Measurements from ENCODE around the gene SHISA6.
A peak's percentile ranks its signal among the peaks of the same experiment; 100 is the strongest.

SHISA6 gene

DNA sequence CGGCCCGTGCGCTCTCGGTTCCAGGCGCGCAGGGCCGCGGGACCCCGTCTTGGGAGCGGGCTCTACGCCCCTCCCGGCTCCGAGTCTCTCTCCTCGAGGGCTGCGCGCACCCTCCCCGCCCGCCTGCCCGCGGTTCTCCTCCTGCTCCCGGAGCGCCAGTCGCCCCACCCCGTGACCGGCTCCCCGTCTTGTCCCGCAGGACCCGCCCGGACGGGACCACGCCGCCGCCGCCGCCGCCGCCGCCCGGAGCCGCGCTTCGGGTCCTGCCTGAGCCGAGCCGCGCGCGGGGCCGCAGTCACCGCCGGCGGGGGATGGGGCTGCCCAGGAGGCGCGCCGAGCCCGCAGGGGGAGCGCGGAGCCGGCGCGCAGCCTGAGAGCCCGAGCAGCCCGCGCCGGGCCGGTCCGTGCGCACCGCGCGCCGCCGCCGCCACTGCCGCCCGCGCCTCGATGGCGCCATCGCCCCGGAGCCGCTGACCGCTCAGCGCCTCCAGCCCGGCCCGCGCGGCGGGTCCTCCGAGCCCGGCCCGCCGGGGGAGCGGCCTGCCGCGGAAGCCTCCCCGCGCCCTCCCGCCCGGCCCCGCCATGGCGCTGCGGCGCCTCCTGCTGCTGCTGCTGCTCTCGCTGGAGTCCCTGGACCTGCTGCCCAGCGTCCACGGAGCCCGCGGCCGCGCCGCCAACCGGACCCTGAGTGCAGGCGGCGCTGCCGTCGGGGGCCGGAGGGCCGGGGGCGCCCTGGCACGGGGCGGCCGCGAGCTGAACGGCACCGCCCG is at the start of gene SHISA6:
Gene SHISA6 (plus strand): TSS at position 373 of the 770 bp plus-strand sequence.
- H3K9me3 Mint-ChIP-seq = no peaks in the 10 kb centered on the region
- DNase-seq = no peak
- H3K27ac Mint-ChIP-seq = peak within 1 kb of the TSS; percentile 62
- CTCF ChIA-PET = no interaction called here
- H3K27me3 Mint-ChIP-seq = peaks cover 44% of the 10 kb centered on the region
- H3K36me3 Mint-ChIP-seq = no peaks in the 10 kb centered on the region
- H3K4me3 Mint-ChIP-seq = no peak within 1 kb of the TSS
- H3K4me1 Mint-ChIP-seq = no peaks in the 10 kb centered on the region

DNA sequence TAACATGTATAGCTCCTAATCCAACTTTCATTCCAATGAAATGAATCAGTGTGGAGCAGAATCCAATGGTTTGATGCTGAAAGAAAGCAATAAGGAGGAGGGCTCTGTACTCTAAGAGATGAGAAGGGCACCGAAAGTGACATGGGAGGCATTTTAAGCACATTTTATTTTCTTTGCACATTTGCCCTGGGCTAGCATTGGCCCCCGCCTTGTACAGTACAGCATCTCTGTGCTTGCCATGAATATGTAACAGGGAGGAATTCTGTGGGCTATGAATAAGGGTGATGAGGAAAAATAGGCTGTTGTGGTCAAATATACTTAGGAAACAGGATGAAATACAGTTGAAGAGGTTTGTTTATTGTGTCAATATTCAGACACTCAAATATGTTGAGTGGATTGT is 45.2 kb upstream of the SHISA6 start:
- Mint-ChIP-seq H3K27ac (no peak overlapping the region), H3K36me3 (no peaks in the 10 kb centered on the region), H3K9me3 (peaks cover 7% of the 10 kb centered on the region), H3K4me3 (no peak overlapping the region), H3K27me3 (no peaks in the 10 kb centered on the region), H3K4me1 (no peaks in the 10 kb centered on the region)
- DNase-seq = no peak
- CTCF ChIA-PET = no interaction called here

DNA sequence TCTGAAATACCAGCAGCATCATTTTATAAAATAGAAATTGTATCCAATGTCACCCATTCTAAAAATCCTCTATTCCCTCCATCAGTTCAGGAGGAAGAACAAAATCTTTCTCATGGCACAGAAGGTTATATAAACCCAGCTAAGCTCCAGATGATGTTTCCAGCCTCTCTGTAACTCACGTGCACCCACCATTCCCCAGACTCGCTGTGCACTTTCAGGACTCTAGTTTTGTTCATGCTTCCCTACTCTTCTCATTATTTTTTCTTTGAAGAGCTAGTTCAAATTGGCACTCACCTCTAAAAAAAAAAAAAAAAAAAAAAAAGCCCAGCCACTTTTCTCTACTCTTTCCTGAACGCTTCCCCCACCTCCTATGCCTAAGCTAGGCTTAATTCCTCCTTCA is 36.0 kb upstream of the SHISA6 start:
- no peaks in the 10 kb centered on the region for H3K4me1 Mint-ChIP-seq
- no peak for DNase-seq
- no peaks in the 10 kb centered on the region for H3K36me3 Mint-ChIP-seq
- no peaks in the 10 kb centered on the region for H3K27me3 Mint-ChIP-seq
- no peak overlapping the region for H3K4me3 Mint-ChIP-seq
- no peak overlapping the region for H3K27ac Mint-ChIP-seq
- CTCF ChIA-PET = no interaction called here
- peaks cover 28% of the 10 kb centered on the region for H3K9me3 Mint-ChIP-seq

DNA sequence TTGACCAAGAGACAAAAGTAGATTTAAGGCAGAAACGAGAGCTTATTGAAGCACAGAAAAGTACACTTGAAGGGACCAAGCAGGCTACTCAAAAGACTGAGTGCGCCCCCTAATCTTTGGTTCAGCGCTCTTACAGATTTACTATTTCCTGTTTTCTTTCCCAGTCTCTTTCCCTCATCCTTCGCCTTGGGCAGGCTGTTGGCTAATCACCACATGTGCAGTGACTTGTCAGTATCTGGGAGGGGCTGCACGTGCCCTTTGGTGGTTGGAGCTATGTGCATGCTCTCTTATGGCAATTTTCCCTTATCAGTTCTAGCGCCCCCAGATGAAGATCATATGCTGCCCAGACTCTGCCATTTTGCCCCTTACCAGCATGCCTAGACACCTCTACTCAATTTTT is 35.4 kb upstream of the SHISA6 start:
- Mint-ChIP-seq H3K36me3 (no peaks in the 10 kb centered on the region), H3K4me1 (no peaks in the 10 kb centered on the region), H3K27me3 (no peaks in the 10 kb centered on the region), H3K9me3 (peaks cover 33% of the 10 kb centered on the region), H3K4me3 (no peak overlapping the region), H3K27ac (no peak overlapping the region)
- DNase-seq = no peak
- CTCF ChIA-PET = no interaction called here

DNA sequence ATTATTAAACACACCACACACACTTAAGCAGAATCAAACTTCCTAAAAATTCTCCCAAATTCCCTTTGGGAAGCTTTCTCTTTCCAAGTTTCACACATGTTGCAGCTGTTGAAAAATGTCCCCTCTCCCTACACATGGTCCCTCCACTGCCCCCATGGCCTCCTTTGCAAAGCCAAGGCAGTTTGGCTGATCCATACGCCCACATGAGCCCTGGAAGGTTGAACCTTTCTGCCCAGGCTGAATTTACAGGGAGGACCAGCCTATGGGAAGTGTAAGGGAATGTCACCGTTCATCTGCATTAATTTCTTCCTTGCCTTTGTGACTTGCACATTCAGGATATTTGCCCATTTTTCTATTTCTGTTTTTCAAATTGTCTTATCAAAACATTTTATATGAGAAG is 31.1 kb upstream of the SHISA6 start:
- Mint-ChIP-seq H3K9me3 (peaks cover 37% of the 10 kb centered on the region), H3K27me3 (no peaks in the 10 kb centered on the region), H3K4me3 (no peak overlapping the region), H3K4me1 (no peaks in the 10 kb centered on the region), H3K36me3 (no peaks in the 10 kb centered on the region), H3K27ac (no peak overlapping the region)
- CTCF ChIA-PET = no interaction called here
- no peak for DNase-seq

DNA sequence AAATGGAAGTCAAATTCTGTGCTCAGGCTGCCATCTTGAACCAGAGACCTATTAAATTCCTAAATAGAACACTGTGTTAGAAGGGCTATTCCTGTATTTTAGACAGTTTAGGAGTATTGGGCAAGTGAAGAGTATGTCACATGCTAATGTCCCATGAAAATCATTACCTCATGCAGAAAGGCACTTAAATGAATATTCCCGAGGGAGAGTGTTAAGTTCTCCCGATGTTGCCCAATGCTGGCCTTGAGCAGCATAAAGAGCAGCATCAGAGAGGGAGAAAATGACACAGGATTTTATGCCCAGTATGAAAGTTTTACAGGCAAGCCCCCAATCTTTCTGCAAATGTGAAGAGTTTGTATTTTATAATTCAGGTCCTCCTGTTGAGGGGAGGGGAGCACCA is 28.2 kb upstream of the SHISA6 start:
- Mint-ChIP-seq H3K36me3 (no peaks in the 10 kb centered on the region), H3K4me1 (no peaks in the 10 kb centered on the region), H3K27me3 (no peaks in the 10 kb centered on the region), H3K4me3 (no peak overlapping the region), H3K27ac (no peak overlapping the region), H3K9me3 (peaks cover 30% of the 10 kb centered on the region)
- no peak for DNase-seq
- CTCF ChIA-PET = no interaction called here

DNA sequence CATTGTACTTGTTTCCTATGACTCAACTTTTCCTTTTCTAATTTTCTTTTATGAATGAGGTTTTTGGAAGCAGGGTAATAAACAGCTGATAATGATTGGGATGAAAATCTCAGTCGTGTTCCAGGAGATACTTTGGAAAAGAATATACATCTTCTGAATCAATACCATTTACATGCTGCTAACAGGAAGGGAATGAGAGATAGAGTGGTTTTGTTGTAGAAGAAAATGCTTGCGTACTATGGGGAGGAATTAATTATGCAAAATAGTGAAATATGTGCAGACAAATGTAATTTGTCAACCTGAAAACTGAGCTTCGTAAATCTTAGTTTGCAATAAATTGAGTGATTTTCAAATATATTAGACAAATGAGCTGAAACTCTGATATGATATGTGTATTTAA is 24.0 kb upstream of the SHISA6 start:
- DNase-seq = no peak
- no peak overlapping the region for H3K27ac Mint-ChIP-seq
- H3K4me3 Mint-ChIP-seq = no peak overlapping the region
- H3K36me3 Mint-ChIP-seq = no peaks in the 10 kb centered on the region
- H3K4me1 Mint-ChIP-seq = no peaks in the 10 kb centered on the region
- peaks cover 4% of the 10 kb centered on the region for H3K9me3 Mint-ChIP-seq
- CTCF ChIA-PET = no interaction called here
- no peaks in the 10 kb centered on the region for H3K27me3 Mint-ChIP-seq

DNA sequence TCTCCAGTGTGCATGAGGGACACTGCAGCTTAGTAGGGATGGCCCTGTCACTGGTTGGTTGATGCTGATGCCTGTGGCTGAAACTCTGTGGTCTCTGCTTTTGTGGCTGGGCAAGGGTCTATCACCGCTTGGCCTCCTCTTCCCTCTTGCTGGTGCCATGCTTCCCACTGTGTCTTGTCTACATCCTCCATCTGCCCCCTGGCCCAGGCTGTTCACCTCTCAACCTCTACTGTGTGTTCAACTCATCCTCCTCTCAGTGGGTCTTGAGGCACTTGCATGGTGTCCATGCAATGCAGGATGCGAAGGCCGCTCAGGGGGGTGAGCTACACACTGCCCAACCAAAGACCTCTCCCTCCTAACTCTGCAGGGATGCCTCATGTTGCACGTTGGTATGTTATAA is 19.8 kb upstream of the SHISA6 start:
- H3K36me3 Mint-ChIP-seq = no peaks in the 10 kb centered on the region
- no peak overlapping the region for H3K4me3 Mint-ChIP-seq

DNA sequence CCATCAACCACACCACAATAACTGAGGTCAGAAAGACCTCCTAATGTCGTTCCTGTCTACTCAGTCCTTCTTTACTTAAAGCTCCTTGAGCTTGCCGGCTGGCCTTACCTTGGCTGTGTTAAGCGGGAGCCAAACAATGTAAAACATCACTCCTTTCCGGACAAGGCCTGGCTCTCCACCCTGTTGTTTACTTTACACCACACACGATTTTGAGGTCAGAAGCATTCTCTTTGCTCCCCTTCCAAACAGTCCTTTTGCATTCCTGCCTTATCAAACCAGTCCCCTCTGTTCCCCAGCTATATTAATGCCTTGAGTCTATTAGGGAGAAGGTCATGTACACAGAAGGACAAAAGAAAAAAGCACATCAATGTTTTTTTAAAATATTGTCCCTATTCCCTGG is 19.3 kb upstream of the SHISA6 start:
- H3K4me3 Mint-ChIP-seq = no peak overlapping the region
- no peaks in the 10 kb centered on the region for H3K4me1 Mint-ChIP-seq
- no peak for DNase-seq
- no peak overlapping the region for H3K27ac Mint-ChIP-seq
- H3K9me3 Mint-ChIP-seq = peaks cover 12% of the 10 kb centered on the region
- no peaks in the 10 kb centered on the region for H3K36me3 Mint-ChIP-seq
- H3K27me3 Mint-ChIP-seq = no peaks in the 10 kb centered on the region
- CTCF ChIA-PET = no interaction called here

More for the DNA sequence above, 19.8 kb upstream of the SHISA6 start:
- CTCF ChIA-PET = no interaction called here
- Mint-ChIP-seq H3K27me3 (no peaks in the 10 kb centered on the region), H3K27ac (no peak overlapping the region), H3K9me3 (peaks cover 12% of the 10 kb centered on the region), H3K4me1 (no peaks in the 10 kb centered on the region)
- DNase-seq = no peak

DNA sequence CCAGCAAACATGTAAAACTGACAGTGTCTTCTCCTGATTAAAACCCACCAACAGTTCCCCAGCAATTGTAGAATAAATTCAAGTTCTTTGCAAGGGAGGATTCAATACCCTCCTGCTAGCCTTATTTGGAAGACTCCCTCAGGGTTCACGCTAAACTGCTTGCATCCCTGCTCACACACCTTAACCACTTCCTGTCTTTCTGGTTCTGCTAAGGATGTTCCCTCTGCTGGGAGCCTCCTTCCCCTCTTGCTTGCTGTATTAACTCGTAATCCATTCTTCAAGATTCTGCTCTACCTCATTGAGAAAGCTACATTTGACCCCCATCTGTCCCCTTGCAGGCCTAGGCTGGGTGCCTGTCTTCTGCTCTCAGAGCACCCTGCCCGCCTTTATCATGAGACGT is 2.3 kb upstream of the SHISA6 start:
- Mint-ChIP-seq H3K27ac (no peak overlapping the region), H3K27me3 (peaks cover 39% of the 10 kb centered on the region), H3K9me3 (peaks cover under 1% of the 10 kb centered on the region), H3K4me3 (no peak overlapping the region), H3K4me1 (no peaks in the 10 kb centered on the region), H3K36me3 (no peaks in the 10 kb centered on the region)
- no peak for DNase-seq
- CTCF ChIA-PET = no interaction called here

DNA sequence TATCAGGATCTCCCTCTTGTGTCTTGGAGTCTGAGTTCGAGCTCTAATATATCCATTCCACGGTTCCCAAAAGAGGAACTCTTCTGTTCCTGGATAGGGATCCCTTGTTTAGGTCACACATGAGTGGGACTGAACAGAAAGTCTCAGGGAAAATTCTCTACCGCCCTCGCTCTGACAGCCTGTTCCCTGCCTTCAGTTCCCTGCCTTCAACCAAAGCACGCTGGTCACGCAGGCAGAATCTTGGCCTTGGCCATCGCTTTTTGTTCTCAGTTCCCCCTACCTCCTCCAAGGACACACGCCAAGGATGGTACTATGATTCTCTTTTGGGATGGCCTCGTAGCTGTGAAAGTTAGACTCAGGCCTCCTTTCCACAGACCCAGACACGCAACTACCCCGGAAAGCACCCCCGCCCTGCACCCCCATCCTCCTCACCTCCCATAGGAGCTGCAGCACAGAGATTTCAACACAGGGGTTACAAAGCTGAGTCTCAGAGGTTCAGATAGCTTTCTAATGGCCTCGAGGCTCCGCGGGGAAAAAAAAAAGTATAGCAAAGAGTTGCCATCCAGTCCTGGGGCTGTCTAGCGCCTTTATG is 1.5 kb upstream of the SHISA6 start:
- Mint-ChIP-seq H3K36me3 (no peaks in the 10 kb centered on the region), H3K27ac (peak overlapping the region; percentile 61), H3K4me1 (no peaks in the 10 kb centered on the region), H3K27me3 (peaks cover 39% of the 10 kb centered on the region), H3K9me3 (no peaks in the 10 kb centered on the region), H3K4me3 (peak overlapping the region; percentile 10)
- DNase-seq = no peak
- CTCF ChIA-PET = no interaction called here

DNA sequence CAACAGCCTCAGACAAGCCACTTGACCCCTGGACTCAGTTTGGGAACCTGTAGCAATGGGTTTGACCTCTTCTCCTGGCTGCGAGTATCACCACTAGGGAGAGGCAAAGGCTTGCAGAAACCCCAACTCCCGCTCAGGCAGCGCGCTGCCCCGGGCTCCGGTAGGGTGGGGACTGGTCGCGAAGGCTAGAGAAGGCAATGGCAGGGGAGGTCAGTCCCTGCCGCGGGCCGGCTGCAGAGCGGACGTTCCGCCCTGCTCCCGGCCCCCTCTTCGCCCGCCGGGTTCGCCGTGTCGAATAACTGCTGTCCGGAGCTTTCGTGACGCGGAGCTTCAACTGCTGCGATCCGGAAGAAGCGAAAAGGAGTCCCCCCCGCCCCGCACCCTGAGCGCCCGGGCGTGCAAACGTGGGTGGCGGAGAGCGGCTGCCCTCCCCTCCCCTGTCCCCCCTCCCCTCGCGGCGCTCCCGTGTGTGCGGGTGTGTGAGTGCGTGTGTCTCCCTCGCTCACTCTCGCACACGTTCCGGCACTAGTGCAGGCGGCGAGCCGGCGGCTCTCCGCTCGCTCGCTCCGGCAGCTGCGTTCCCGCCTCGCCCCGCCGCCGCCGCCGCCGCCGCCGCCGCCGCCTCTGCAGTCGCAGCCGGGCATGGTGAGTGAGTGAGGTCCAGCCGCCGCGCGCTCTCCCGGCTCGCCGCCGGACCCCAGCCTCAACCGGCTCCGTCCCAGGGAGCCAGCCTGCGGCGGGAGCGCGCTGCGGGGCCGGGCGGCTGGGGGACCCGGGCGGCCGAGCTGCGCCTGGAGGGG is 772 bp upstream of the SHISA6 start:
- no peak overlapping the region for H3K27ac Mint-ChIP-seq
- no peak overlapping the region for H3K4me3 Mint-ChIP-seq
- no peaks in the 10 kb centered on the region for H3K36me3 Mint-ChIP-seq
- H3K27me3 Mint-ChIP-seq = peaks cover 44% of the 10 kb centered on the region
- CTCF ChIA-PET = no interaction called here
- no peaks in the 10 kb centered on the region for H3K4me1 Mint-ChIP-seq
- DNase-seq = no peak
- H3K9me3 Mint-ChIP-seq = no peaks in the 10 kb centered on the region

DNA sequence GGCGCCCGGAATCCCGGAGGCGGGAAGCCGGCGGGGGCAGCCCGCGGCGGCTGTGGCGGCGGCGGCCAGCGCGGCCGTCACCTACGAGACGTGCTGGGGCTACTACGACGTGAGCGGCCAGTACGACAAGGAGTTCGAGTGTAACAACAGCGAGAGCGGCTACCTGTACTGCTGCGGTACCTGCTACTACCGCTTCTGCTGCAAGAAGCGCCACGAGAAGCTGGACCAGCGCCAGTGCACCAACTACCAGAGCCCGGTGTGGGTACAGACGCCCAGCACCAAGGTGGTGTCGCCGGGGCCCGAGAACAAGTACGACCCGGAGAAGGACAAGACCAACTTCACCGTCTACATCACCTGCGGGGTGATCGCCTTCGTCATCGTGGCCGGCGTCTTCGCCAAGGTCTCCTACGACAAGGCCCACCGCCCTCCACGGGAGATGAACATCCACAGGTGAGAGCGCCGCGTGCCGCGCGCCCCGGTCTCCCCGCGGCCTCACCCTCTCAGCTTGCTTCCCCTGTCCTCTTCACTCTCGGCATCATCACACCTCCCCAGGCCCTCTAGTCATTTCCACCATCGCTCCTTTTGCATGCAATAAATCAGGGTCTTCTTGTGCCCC is 706 bp downstream of the SHISA6 start:
- H3K27me3 Mint-ChIP-seq = peaks cover 44% of the 10 kb centered on the region
- CTCF ChIA-PET = no interaction called here

DNA sequence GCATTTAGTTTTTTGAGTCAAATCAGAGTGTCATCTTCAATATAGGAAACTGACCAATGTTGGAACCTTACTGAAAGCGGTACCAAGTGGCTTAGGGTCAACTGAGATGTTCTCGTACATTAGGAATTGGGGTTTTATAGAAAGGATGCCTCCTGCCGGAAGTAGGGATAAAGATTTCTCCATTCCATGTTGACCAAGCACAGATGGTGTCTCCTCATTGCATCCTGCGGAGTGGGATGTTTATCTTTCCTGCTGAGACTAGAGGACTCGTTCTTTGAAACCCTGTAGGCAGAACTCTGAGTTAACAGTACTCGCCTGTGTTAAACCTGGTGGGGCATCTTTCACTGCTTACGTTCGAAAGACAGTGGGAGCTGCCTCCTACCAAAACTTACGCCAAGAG is 1.4 kb downstream of the SHISA6 start:
- Mint-ChIP-seq H3K4me1 (no peaks in the 10 kb centered on the region), H3K27me3 (peaks cover 41% of the 10 kb centered on the region), H3K36me3 (no peaks in the 10 kb centered on the region), H3K9me3 (peaks cover 3% of the 10 kb centered on the region), H3K27ac (peak overlapping the region; percentile 62), H3K4me3 (no peak overlapping the region)
- DNase-seq = no peak
- CTCF ChIA-PET = no interaction called here

More for the DNA sequence above, 706 bp downstream of the SHISA6 start:
- H3K4me1 Mint-ChIP-seq = no peaks in the 10 kb centered on the region
- H3K9me3 Mint-ChIP-seq = peaks cover 1% of the 10 kb centered on the region
- no peaks in the 10 kb centered on the region for H3K36me3 Mint-ChIP-seq
- peak overlapping the region; percentile 62 for H3K27ac Mint-ChIP-seq
- DNase-seq = no peak
- H3K4me3 Mint-ChIP-seq = no peak overlapping the region
